HG03571 (cell line): ENCODE data around the gene ART3.

Source experiments
- ATAC-seq: cut with Tn5 transposase; IDR thresholded peaks from one replicate; pipeline ENCODE4 v1.9.1; 2021; ENCODE audit not compliant: unreplicated experiment

ART3 gene

GRCh38 chr4:76144546-76144945, 70.0 kb downstream of the ART3 start:
- no peak for ATAC-seq

DNA sequence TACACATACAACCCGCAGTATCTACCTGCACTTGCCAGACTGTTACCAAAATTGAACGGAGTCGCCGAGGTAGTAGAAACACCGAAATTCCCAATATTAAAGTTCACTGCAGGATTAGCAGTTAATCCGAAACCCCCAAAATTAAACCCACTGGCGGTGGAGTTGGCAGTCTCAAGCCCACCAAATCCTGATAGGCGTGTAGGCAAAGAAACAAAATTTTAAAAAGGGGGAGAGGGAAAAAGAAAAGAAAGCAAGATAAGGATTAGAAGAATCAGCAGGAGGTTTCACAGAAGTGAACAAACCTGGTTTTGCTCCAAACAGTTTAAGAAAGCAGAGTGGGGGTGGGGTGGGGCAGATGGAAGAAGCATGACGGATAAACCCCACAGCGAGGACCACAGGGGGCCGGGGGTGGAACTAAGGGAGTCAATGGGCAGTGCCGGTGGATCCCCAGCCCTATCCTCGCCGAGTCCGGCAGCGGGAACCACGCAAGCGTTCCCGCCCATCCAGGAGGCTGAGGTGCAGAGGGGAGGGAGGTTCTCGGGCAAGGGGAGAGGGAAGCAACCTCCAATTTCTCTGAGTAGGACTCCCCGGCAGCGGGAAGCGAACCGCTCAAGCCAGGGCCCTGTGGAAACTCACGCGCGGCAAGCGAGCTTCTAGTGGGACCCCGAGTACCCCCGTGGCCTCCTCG, 73.1 kb downstream of the ART3 start:
- peak; percentile 28 for ATAC-seq

- peak; percentile 99 for ATAC-seq
These were observed 73.8 kb downstream of the ART3 start, which contains the start of gene NUP54 for GRCh38 chr4:76148142-76148865. Gene NUP54 (minus strand): TSS chr4:76148397. CDS start chr4:76148374, 23 bp downstream.

DNA sequence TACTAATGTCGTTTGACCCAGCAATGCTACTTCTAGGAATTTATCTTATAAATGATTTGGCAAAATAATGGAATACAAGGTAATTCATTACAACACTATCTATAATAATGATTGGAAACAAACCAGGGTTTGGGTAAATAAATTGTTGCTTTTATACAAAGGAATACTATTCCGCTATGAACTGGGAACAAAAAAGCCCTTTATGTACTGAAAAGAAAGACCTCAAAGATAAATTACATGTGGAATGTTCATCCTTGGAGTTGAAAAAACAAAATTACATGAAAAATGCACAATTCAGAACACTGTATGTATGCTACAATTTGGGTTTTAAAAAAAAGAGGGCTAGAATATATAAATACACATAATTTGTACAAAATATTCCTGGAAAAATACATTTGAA, 78.8 kb downstream of the ART3 start:
- no peak for ATAC-seq

DNA sequence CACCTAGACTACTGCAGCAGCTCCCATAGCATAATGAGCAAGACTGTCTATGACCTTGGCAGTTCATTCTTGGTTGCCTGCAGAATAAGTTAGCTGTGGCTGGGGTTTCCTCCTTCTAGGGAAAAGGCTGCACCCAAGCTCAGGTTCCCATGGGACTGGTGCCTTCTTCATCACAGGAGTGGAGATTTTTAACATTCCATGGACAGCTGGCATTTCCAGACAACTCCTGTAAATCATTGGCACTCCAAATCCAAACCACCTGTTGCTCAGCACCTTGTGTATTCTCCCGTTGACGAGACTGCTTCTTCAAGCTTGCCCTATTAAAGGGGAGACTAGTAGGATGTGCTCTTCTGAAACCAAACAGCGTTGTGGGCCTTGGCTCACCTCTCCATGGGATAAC, 81.5 kb downstream of the ART3 start:
- ATAC-seq: no peak

- ATAC-seq: no peak
These were observed 82.1 kb downstream of the ART3 start for GRCh38 chr4:76156635-76157034.

DNA sequence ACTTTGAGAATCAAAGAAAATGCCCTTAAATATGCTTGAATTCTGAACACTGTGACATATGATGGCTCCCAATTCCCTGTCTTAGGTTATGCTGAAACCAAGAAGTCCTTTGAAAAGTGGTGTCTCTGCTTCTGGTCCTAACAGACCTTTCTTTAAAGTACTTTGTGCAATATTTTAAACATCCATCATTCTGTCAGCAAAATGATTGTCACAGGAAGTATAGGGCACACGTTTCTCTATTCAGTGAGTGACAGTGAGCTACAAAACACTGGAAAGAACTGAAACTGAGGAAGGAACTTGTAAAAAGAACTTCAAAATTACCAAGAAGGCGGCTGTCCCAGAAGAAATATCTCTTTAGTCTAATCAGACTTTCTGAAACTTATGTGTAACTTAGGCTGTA, 85.8 kb downstream of the ART3 start:
- ATAC-seq: no peak
